ACC112 (cell line): ENCODE measurements around the gene TCOF1.

Experiments
- H2AFZ ChIP-seq: fragments of 200-600 bp; sonication (generic); one replicate; pipeline ENCODE4 v1.6.0; 2017; ENCODE audit warnings: antibody characterized with exemption, low read length; ENCODE audit not compliant: unreplicated experiment
- H3K27ac ChIP-seq: fragments of 200-600 bp; sonication (generic); 2 replicates; pipeline ENCODE4 v1.5.1; 2014; ENCODE audit warnings: low read depth, mild to moderate bottlenecking, antibody characterized with exemption, low read length, moderate library complexity
- H3K27me3 ChIP-seq: fragments of 200-600 bp; sonication (generic); 2 replicates; pipeline ENCODE4 v1.6.1; 2014; ENCODE audit warnings: mild to moderate bottlenecking, antibody characterized with exemption, low read length, moderate library complexity, mixed read lengths; ENCODE audit not compliant: insufficient read depth
- H3K36me3 ChIP-seq: fragments of 200-600 bp; sonication (generic); 2 replicates; pipeline ENCODE4 v1.6.1; 2016; ENCODE audit warnings: mild to moderate bottlenecking, antibody characterized with exemption, low read length, moderate library complexity, mixed read lengths; ENCODE audit not compliant: insufficient read depth
- H3K4me1 ChIP-seq: fragments of 200-600 bp; sonication (generic); one replicate; pipeline ENCODE4 v1.6.1; 2016; ENCODE audit warnings: low read length, mixed read lengths; ENCODE audit not compliant: insufficient read depth, unreplicated experiment, control insufficient read depth
- H3K4me3 ChIP-seq: fragments of 200-600 bp; sonication (generic); 2 replicates; pipeline ENCODE4 v1.5.1; 2014; ENCODE audit warnings: mild to moderate bottlenecking, low read depth, low read length
- H3K79me2 ChIP-seq: fragments of 200-600 bp; sonication (generic); one replicate; pipeline ENCODE4 v1.6.0; 2016; ENCODE audit warnings: low read length; ENCODE audit not compliant: control insufficient read depth, unreplicated experiment, insufficient read depth

Gene TCOF1

GRCh38 chr5:150368526-150368925, 11.0 kb downstream of the TCOF1 start:
- Histone ChIP-seq H3K27ac (no peak overlapping the region), H2AFZ (no peak overlapping the region), H3K27me3 (no peaks in the 10 kb centered on the region), H3K4me1 (no peaks in the 10 kb centered on the region), H3K4me3 (no peak overlapping the region), H3K79me2 (peaks cover 2% of the 10 kb centered on the region), H3K36me3 (peaks cover 13% of the 10 kb centered on the region; the same call in 1 of the 2 replicates)

- H3K4me1 ChIP-seq, result peaks cover 13% of the 10 kb centered on the region
- H2AFZ ChIP-seq, result no peak overlapping the region
- H3K27me3 ChIP-seq, result no peaks in the 10 kb centered on the region
- H3K27ac ChIP-seq, result no peak overlapping the region
- H3K79me2 ChIP-seq, result no peaks in the 10 kb centered on the region
- peaks cover 9% of the 10 kb centered on the region; the same call in 1 of the 2 replicates for H3K36me3 ChIP-seq
- no peak overlapping the region for H3K4me3 ChIP-seq
Observed at GRCh38 chr5:150372639-150373038, 15.1 kb downstream of the TCOF1 start.

- H3K27ac ChIP-seq, result no peak overlapping the region
- no peaks in the 10 kb centered on the region for H3K27me3 ChIP-seq
- no peak overlapping the region for H3K4me3 ChIP-seq
- peaks cover 21% of the 10 kb centered on the region; the same call in 1 of the 2 replicates for H3K36me3 ChIP-seq
- no peak overlapping the region for H2AFZ ChIP-seq
- no peaks in the 10 kb centered on the region for H3K79me2 ChIP-seq
- H3K4me1 ChIP-seq, result peaks cover 27% of the 10 kb centered on the region
Observed at GRCh38 chr5:150374651-150375050, 17.2 kb downstream of the TCOF1 start.

GRCh38 chr5:150376799-150377771, 19.6 kb downstream of the TCOF1 start:
- no peak overlapping the region for H2AFZ ChIP-seq
- peak overlapping the region; percentile 98 for H3K27ac ChIP-seq
- H3K27me3 ChIP-seq, result no peaks in the 10 kb centered on the region
- H3K36me3 ChIP-seq, result peaks cover 30% of the 10 kb centered on the region
- H3K79me2 ChIP-seq, result no peaks in the 10 kb centered on the region
- H3K4me3 ChIP-seq, result peak overlapping the region; percentile 29; the same call in 1 of the 2 replicates
- peaks cover 27% of the 10 kb centered on the region for H3K4me1 ChIP-seq

- Histone ChIP-seq H3K36me3 (peaks cover 29% of the 10 kb centered on the region), H3K27ac (peak overlapping the region; percentile 98), H3K4me3 (peak overlapping the region; percentile 29; the same call in 1 of the 2 replicates), H3K27me3 (no peaks in the 10 kb centered on the region), H2AFZ (no peak overlapping the region), H3K4me1 (peaks cover 27% of the 10 kb centered on the region), H3K79me2 (no peaks in the 10 kb centered on the region)
Observed at GRCh38 chr5:150377964-150378694, 20.6 kb downstream of the TCOF1 start.

- Histone ChIP-seq H3K4me3 (no peak overlapping the region), H3K27me3 (no peaks in the 10 kb centered on the region), H2AFZ (no peak overlapping the region), H3K79me2 (no peaks in the 10 kb centered on the region), H3K27ac (no peak overlapping the region), H3K36me3 (peaks cover 29% of the 10 kb centered on the region), H3K4me1 (no peaks in the 10 kb centered on the region)
Observed at GRCh38 chr5:150384701-150385100, 27.2 kb downstream of the TCOF1 start.

- H3K79me2 ChIP-seq, result no peaks in the 10 kb centered on the region
- H3K36me3 ChIP-seq, result peaks cover 24% of the 10 kb centered on the region
- no peaks in the 10 kb centered on the region for H3K27me3 ChIP-seq
- no peaks in the 10 kb centered on the region for H3K4me1 ChIP-seq
- no peak overlapping the region for H3K4me3 ChIP-seq
- no peak overlapping the region for H2AFZ ChIP-seq
- no peak overlapping the region for H3K27ac ChIP-seq
Observed at GRCh38 chr5:150386024-150386855, 28.7 kb downstream of the TCOF1 start.

- H3K36me3 ChIP-seq, result peaks cover 17% of the 10 kb centered on the region
Observed at GRCh38 chr5:150389531-150390266, 32.2 kb downstream of the TCOF1 start.

GRCh38 chr5:150391064-150391834, 33.8 kb downstream of the TCOF1 start:
- no peak overlapping the region for H2AFZ ChIP-seq
- no peak overlapping the region for H3K4me3 ChIP-seq
- H3K27me3 ChIP-seq, result no peaks in the 10 kb centered on the region
- peaks cover 26% of the 10 kb centered on the region for H3K36me3 ChIP-seq
- no peaks in the 10 kb centered on the region for H3K79me2 ChIP-seq
- H3K27ac ChIP-seq, result no peak overlapping the region
- no peaks in the 10 kb centered on the region for H3K4me1 ChIP-seq

More at GRCh38 chr5:150389531-150390266, 32.2 kb downstream of the TCOF1 start:
- Histone ChIP-seq H3K27me3 (no peaks in the 10 kb centered on the region), H3K27ac (no peak overlapping the region), H2AFZ (no peak overlapping the region), H3K79me2 (no peaks in the 10 kb centered on the region), H3K4me3 (no peak overlapping the region), H3K4me1 (no peaks in the 10 kb centered on the region)
